Activated CD8-positive, alpha-beta T cell treated with anti-CD3 and anti-CD28 coated beads for 36 hours (primary cell): ENCODE measurements around the gene RPL36. TPM values are rescaled to one million over a fixed set of nuclear protein-coding genes. Genes with fewer than 3 reads are reported as not detected.

Experiments
- ATAC-seq: fragments of 200-7000 bp; cut with Tn5 transposase; one replicate; pipeline ENCODE4 v1.10.0; 2021; ENCODE audit warnings: mild to moderate bottlenecking, moderate library complexity
- CTCF ChIA-PET: fragments of 350-600 bp; sonication (Branson Sonifier 250); formaldehyde crosslinking; loops from one replicate; lab custom pipeline; 2021; ENCODE audit warnings: antibody characterized with exemption; lab: Charles Lee
- POLR2A ChIA-PET: fragments of 350-600 bp; sonication (Branson Sonifier 250); formaldehyde crosslinking; loops from one replicate; lab custom pipeline; 2021; ENCODE audit warnings: antibody characterized with exemption; lab: Charles Lee
- DNase-seq: peaks from one replicate; pipeline ENCODE4 v3.0.0-alpha.2; 2020
- H3K27ac Mint-ChIP-seq: one replicate; pipeline ENCODE4 v1.8.0; 2021; ENCODE audit warnings: mild to moderate bottlenecking, mixed read lengths
- H3K27me3 Mint-ChIP-seq: one replicate; pipeline ENCODE4 v1.8.0; 2021; ENCODE audit warnings: mixed read lengths
- H3K36me3 Mint-ChIP-seq: one replicate; pipeline ENCODE4 v1.8.0; 2021; ENCODE audit warnings: low read depth, mixed read lengths
- H3K4me1 Mint-ChIP-seq: one replicate; pipeline ENCODE4 v1.8.0; 2021; ENCODE audit warnings: low read depth, mixed read lengths
- H3K4me3 Mint-ChIP-seq: one replicate; pipeline ENCODE4 v1.8.0; 2021; ENCODE audit warnings: mild to moderate bottlenecking, moderate library complexity, mixed read lengths
- H3K9me3 Mint-ChIP-seq: one replicate; pipeline ENCODE4 v1.8.0; 2021; ENCODE audit warnings: mixed read lengths
- CTCF ChIP-seq: fragments of 200-600 bp; IDR thresholded peaks from one replicate; pipeline ENCODE4 v1.8.0; 2022; ENCODE audit warnings: antibody characterized with exemption, mild to moderate bottlenecking
- intact Hi-C: fragments of 100-400 bp; cut with micrococcal nuclease; formaldehyde crosslinking; loops from one replicate; pipeline ENCODE4 v1.10.0; 2022
- total RNA-seq, 2 experiments: library from RNA; stranded (reverse); gene quantifications; one replicate each; pipeline ENCODE4 v1.2.3, GENCODE V29; 2021

The RPL36 gene
- 1,000 to 10,000 TPM; 1,711 to 1,715 TPM for total RNA-seq

- intact Hi-C loops: loop anchor here (10.0 kb wide), 1 partner anchor 104 kb away; the partner anchor contains the start of gene DUS3L
- peak; percentile 52 for ATAC-seq
- ChIA-PET CTCF (interaction anchor here (0.6 to 5.0 kb wide), 26 partner anchors 9 to 779 kb away, joined by 3 to 32 read pairs (median 4); partner anchors contain the start of genes CATSPERD, DUS3L, LONP1 and NDUFA11), POLR2A (interaction anchor here (0.6 to 20.6 kb wide), 29 partner anchors 9 to 1981 kb away, joined by 3 to 516 read pairs (median 4); partner anchors contain the start of genes CATSPERD, DUS3L, HSD11B1L and KDM4B)
- peak within 1 kb of the TSS; percentile 97 for H3K27ac Mint-ChIP-seq
- peak; percentile 99 for DNase-seq
- H3K4me1 Mint-ChIP-seq: peaks cover 20% of the 10 kb centered on the region
- no peaks in the 10 kb centered on the region for H3K27me3 Mint-ChIP-seq
- TF ChIP-seq CTCF: peak; percentile 98
- H3K36me3 Mint-ChIP-seq: peaks cover 43% of the 10 kb centered on the region
- H3K4me3 Mint-ChIP-seq: peak within 1 kb of the TSS; percentile 99
- no peaks in the 10 kb centered on the region for H3K9me3 Mint-ChIP-seq
Measured at GRCh38 chr19:5690125-5690954, at the start of gene RPL36. TSS of gene RPL36 (plus strand) at chr19:5690295. CDS start at chr19:5690508, 213 bp downstream.

- peaks cover 34% of the 10 kb centered on the region for H3K4me1 Mint-ChIP-seq
- H3K27ac Mint-ChIP-seq: peak overlapping the region; percentile 1
- peaks cover 36% of the 10 kb centered on the region for H3K36me3 Mint-ChIP-seq
- no peak for TF ChIP-seq CTCF
- H3K4me3 Mint-ChIP-seq: no peak overlapping the region
- POLR2A ChIA-PET: interaction anchor here (0.7 kb wide), 1 partner anchor 124 kb away, joined by 3 read pairs; no protein-coding TSS in a partner anchor
- DNase-seq (no peak), ATAC-seq (no peak)
- intact Hi-C loops: no loop called here
- CTCF ChIA-PET: no interaction called here
- H3K27me3 Mint-ChIP-seq: no peaks in the 10 kb centered on the region
- H3K9me3 Mint-ChIP-seq: no peaks in the 10 kb centered on the region
Measured at GRCh38 chr19:5641171-5641570, 48.9 kb upstream of the RPL36 start.

- POLR2A ChIA-PET: interaction anchor here (1.4 kb wide), 1 partner anchor 19 kb away, joined by 3 read pairs; no protein-coding TSS in a partner anchor
- TF ChIP-seq CTCF: no peak
- H3K4me3 Mint-ChIP-seq: no peak overlapping the region
- intact Hi-C loops: no loop called here
- ATAC-seq (no peak), DNase-seq (no peak)
- peaks cover 46% of the 10 kb centered on the region for H3K36me3 Mint-ChIP-seq
- CTCF ChIA-PET: interaction anchor here (1.0 kb wide), 1 partner anchor 22 kb away, joined by 3 read pairs; no protein-coding TSS in a partner anchor
- H3K9me3 Mint-ChIP-seq: no peaks in the 10 kb centered on the region
- no peaks in the 10 kb centered on the region for H3K27me3 Mint-ChIP-seq
- H3K27ac Mint-ChIP-seq: peak overlapping the region; percentile 22
- peaks cover 34% of the 10 kb centered on the region for H3K4me1 Mint-ChIP-seq
Measured at GRCh38 chr19:5642204-5642603, 47.9 kb upstream of the RPL36 start.

GRCh38 chr19:5643060-5643459 is 47.0 kb upstream of the RPL36 start:
- Mint-ChIP-seq H3K27me3 (no peaks in the 10 kb centered on the region), H3K4me3 (no peak overlapping the region), H3K9me3 (no peaks in the 10 kb centered on the region), H3K36me3 (peaks cover 49% of the 10 kb centered on the region), H3K4me1 (peaks cover 28% of the 10 kb centered on the region), H3K27ac (no peak overlapping the region)
- ATAC-seq: no peak
- intact Hi-C loops: no loop called here
- TF ChIP-seq CTCF: no peak
- no peak for DNase-seq
- POLR2A ChIA-PET: interaction anchor here (0.6 to 1.4 kb wide), 3 partner anchors 16 to 455 kb away, joined by 3 read pairs; no protein-coding TSS in a partner anchor
- CTCF ChIA-PET: interaction anchor here (1.0 kb wide), 1 partner anchor 23 kb away, joined by 3 read pairs; no protein-coding TSS in a partner anchor
